Measurements from ENCODE around the gene ZNHIT6. TPM values are rescaled to one million over a fixed set of nuclear protein-coding genes. Genes with fewer than 3 reads are reported as not detected.

Gene ZNHIT6
- total RNA-seq, 1 experiment from 2014 or later: 23.1 TPM

GRCh38 chr1:85623061-85623471 is 85.2 kb downstream of the ZNHIT6 start:
- DNase-seq (ENCODE audit: low read depth): peak; percentile 85

GRCh38 chr1:85621430-85621829 is 86.8 kb downstream of the ZNHIT6 start:
- DNase-seq (ENCODE audit: low read depth): no peak

- DNase-seq (ENCODE audit: low read depth): no peak
These were observed 90.6 kb downstream of the ZNHIT6 start for GRCh38 chr1:85617633-85618100.

GRCh38 chr1:85616736-85617135 is 91.5 kb downstream of the ZNHIT6 start:
- no peak for DNase-seq (ENCODE audit: low read depth)

GRCh38 chr1:85616364-85616705 is 91.9 kb downstream of the ZNHIT6 start:
- DNase-seq (ENCODE audit: low read depth): no peak

GRCh38 chr1:85615586-85616363 is 92.5 kb downstream of the ZNHIT6 start:
- no peak for DNase-seq (ENCODE audit: low read depth)

GRCh38 chr1:85612704-85613361 is 95.4 kb downstream of the ZNHIT6 start:
- DNase-seq (ENCODE audit: low read depth): peak; percentile 77

- DNase-seq (ENCODE audit: low read depth): peak; percentile 99
These were observed 96.4 kb downstream of the ZNHIT6 start for GRCh38 chr1:85611856-85612255.

GRCh38 chr1:85611425-85611824 is 96.8 kb downstream of the ZNHIT6 start:
- DNase-seq (ENCODE audit: low read depth): no peak

- DNase-seq (ENCODE audit: low read depth): no peak
These were observed 98.3 kb downstream of the ZNHIT6 start for GRCh38 chr1:85609976-85610375.

- DNase-seq (ENCODE audit: low read depth): no peak
These were observed 99.4 kb downstream of the ZNHIT6 start for GRCh38 chr1:85608851-85609250.

- peak; percentile 29 for DNase-seq (ENCODE audit: low read depth)
These were observed 100.3 kb downstream of the ZNHIT6 start for GRCh38 chr1:85607921-85608265.

GRCh38 chr1:85607126-85607920 is 100.9 kb downstream of the ZNHIT6 start:
- DNase-seq (ENCODE audit: low read depth): peak; percentile 100

- peak; percentile 40 for DNase-seq (ENCODE audit: low read depth)
These were observed 101.8 kb downstream of the ZNHIT6 start for GRCh38 chr1:85606414-85606800.

- peak; percentile 42 for DNase-seq (ENCODE audit: low read depth)
These were observed 102.5 kb downstream of the ZNHIT6 start for GRCh38 chr1:85605484-85606413.

GRCh38 chr1:85604298-85604997 is 103.8 kb downstream of the ZNHIT6 start:
- no peak for DNase-seq (ENCODE audit: low read depth)

- no peak for DNase-seq (ENCODE audit: low read depth)
These were observed 105.0 kb downstream of the ZNHIT6 start for GRCh38 chr1:85603086-85603880.

GRCh38 chr1:85602571-85602970 is 105.7 kb downstream of the ZNHIT6 start:
- no peak for DNase-seq (ENCODE audit: low read depth)

- DNase-seq (ENCODE audit: low read depth): no peak
These were observed 106.3 kb downstream of the ZNHIT6 start for GRCh38 chr1:85601901-85602300.

GRCh38 chr1:85599681-85600080 is 108.6 kb downstream of the ZNHIT6 start:
- no peak for DNase-seq (ENCODE audit: low read depth)

All from HT1080 (cell line).